HuH-7.5 (cell line): ENCODE results near the gene CADM3.
A peak's percentile ranks its signal among the peaks of the same experiment; 100 is the strongest.

ENCODE experiments used
- DNase-seq: peaks from one replicate; pipeline ENCODE4 v3.0.0; 2011; ENCODE audit warnings: low spot score

The CADM3 gene

GRCh38 chr1:159207080-159207479 is 35.7 kb downstream of the CADM3 start:
- DNase-seq, result no peak

- no peak for DNase-seq
Observed at GRCh38 chr1:159207774-159208173, 36.4 kb downstream of the CADM3 start.

GRCh38 chr1:159208175-159208825 is 36.9 kb downstream of the CADM3 start:
- DNase-seq, result no peak

GRCh38 chr1:159209061-159209460 is 37.6 kb downstream of the CADM3 start:
- DNase-seq, result no peak

GRCh38 chr1:159211331-159212136 is 40.1 kb downstream of the CADM3 start:
- DNase-seq, result no peak

- DNase-seq, result no peak
Observed at GRCh38 chr1:159212596-159212995, 41.2 kb downstream of the CADM3 start.

GRCh38 chr1:159214149-159214760 is 42.8 kb downstream of the CADM3 start:
- DNase-seq, result peak; percentile 36

GRCh38 chr1:159218649-159219636 is 47.5 kb downstream of the CADM3 start:
- DNase-seq, result no peak

GRCh38 chr1:159222075-159222865 is 50.9 kb downstream of the CADM3 start:
- DNase-seq, result no peak

GRCh38 chr1:159223004-159223403 is 51.6 kb downstream of the CADM3 start:
- DNase-seq, result no peak

- DNase-seq, result no peak
Observed at GRCh38 chr1:159228554-159228953, 57.1 kb downstream of the CADM3 start.

- DNase-seq, result no peak
Observed at GRCh38 chr1:159229260-159229885, 58.0 kb downstream of the CADM3 start.

- DNase-seq, result no peak
Observed at GRCh38 chr1:159229896-159230295, 58.5 kb downstream of the CADM3 start.

- DNase-seq, result no peak
Observed at GRCh38 chr1:159239551-159240220, 68.3 kb downstream of the CADM3 start.

- no peak for DNase-seq
Observed at GRCh38 chr1:159247266-159247665, 75.9 kb downstream of the CADM3 start.

GRCh38 chr1:159248311-159248710 is 76.9 kb downstream of the CADM3 start:
- DNase-seq, result no peak

GRCh38 chr1:159250638-159251216 is 79.3 kb downstream of the CADM3 start:
- no peak for DNase-seq
